Stimulated activated CD4-positive, alpha-beta T cell treated with anti-CD3 and anti-CD28 coated beads, Interleukin-4, amount 100 ng/mL, for 4 hours (primary cell): Measurements from ENCODE around the gene IGF2BP3.
"Not testable (repeated sequence)": the region's sequence is repeated elsewhere in the genome, so short reads cannot be mapped to it uniquely, and the experiment has no call there.

Source experiments
- DNase-seq, 2 experiments: peaks; one replicate each; pipeline ENCODE4 v3.0.0-alpha.2; 2020

Gene IGF2BP3

DNA sequence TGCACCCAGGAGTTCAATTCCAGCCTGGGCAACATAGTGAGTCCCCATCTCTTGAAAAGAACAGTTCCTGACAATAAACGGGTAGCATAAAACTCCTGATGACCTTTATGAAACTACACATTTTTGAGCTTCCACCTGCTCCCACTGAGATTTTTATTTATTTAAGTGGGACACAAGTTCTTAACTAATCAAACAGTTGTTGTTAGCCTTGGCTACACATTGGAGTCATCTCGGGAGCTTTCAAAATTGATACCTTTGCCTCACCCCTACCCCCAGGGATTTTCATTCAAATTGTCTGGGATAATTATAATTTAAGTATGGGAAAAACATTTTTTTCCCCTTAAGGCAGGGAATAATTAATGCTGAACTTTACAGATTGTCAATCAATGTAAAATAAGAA, 131.9 kb downstream of the IGF2BP3 start:
- DNase-seq = no peak

GRCh38 chr7:23337374-23337773, 132.9 kb downstream of the IGF2BP3 start:
- DNase-seq = no peak

DNA sequence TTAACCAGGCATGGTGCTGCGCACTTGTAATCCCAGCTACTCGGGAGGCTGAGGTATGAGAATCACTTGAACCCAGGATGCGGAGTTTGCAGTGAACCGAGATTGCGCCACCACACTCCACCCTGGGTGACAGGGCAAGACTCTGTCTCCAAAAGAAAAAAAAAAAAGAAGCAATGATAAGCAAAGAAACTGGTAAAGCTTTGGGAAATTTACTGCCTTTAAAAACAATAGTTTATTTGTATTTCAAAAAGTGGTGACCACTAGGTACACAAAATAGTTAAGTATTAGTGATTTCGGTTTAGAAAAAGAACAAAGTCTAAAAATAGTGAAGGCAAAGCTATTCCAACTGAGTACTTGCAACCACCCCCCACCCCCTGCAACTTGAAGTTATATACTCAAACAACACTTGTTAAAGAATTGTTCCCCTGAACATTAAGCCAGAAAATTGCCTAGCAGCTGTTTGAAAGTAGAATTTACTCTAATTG, 133.4 kb downstream of the IGF2BP3 start:
- no peak for DNase-seq

- DNase-seq = no peak
These were observed 134.2 kb downstream of the IGF2BP3 start for GRCh38 chr7:23336086-23336485.

DNA sequence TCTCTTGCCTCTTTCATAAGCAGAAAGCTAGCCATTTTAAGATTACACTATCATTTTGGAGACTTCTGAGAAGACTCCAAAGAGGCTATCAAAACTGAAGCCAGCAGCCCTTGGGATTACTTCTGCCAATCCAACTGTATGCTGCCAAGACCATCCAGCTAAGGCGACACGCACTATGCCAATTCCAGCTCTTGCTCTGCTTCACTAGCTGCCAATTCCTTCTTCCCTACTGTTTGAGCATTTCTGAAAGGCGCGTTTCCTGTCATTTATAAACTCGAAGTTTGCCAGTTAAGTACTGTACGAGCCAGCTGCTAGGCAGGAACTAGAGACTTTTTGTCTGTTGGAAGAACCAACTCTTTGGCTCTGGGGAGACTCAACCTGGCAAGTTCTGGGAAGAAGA, 134.7 kb downstream of the IGF2BP3 start:
- no peak for DNase-seq

DNA sequence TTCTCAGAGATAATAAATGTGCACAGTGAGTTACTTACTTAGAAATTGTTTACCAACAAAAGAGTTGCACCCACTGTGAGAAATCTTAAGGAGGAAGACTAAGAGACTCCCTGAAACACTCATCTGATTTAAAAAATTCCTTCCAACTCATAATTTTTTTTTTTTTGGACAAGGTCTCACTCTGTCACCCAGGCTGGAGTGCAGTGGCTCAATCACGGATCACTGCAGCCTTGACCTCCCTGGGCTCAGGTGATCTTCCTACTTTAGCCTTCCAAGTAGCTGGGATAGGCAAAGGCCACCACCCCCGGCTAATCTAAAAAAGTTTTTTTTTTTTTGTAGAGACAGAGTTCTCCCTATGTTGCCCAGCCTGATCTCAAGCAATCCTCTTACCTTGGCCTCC, 135.2 kb downstream of the IGF2BP3 start:
- no peak for DNase-seq

- no peak for DNase-seq
These were observed 135.7 kb downstream of the IGF2BP3 start for GRCh38 chr7:23334482-23335056.

GRCh38 chr7:23333671-23334246, 136.5 kb downstream of the IGF2BP3 start:
- no peak for DNase-seq

DNA sequence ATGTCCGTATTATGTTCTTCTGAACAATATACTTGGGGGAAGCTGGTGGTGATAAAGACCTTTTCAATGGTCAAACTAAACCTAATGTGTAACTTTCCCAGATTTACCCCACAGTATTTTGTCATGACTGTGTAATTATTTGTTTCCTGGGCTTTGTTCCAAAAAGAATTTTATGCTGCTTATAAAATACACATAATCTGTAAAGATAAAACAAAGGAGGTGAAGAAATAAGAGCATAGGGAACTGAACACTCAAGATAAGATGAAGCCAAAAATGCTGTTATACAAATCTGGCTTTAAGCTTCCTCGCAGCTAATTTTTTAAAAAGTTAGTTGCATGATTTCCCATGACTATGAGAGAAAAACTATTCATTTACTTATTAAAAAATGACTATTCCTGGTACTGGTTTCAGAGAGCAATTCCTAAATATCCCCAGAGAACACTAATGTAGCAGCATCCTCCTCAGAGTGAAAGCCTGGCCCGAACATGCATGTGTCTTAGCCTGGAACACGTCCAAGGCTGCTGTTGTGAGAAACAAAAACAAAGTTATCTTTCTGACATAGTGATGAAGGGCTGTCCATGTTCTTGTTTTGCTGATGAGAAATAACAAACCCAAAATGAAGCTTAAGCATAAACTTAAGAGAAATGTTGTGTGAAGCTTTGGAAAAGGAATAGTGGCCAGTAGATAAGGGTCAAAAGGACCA, 137.2 kb downstream of the IGF2BP3 start:
- DNase-seq = no peak

DNA sequence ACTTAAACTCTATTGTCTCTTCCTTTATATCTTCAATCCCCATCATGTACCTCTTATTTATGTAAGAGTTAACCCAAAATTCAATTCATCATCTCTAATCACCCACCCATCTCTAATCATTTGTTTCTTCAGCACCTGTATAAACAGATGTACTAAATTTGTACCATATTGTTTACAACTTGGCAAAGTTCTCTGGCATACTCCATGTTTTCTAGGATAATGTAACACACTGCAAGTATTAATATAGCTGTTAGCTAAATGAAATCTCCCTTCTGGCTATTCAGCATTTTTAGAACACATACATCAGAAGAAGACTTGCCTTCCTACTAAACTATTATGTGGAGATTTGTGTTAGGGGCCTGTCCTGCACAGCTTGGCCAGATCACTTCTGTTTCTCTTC, 138.1 kb downstream of the IGF2BP3 start:
- DNase-seq = no peak

GRCh38 chr7:23331132-23331531, 139.2 kb downstream of the IGF2BP3 start:
- no peak for DNase-seq

- DNase-seq = no peak
These were observed 154.9 kb downstream of the IGF2BP3 start for GRCh38 chr7:23315366-23315765.

DNA sequence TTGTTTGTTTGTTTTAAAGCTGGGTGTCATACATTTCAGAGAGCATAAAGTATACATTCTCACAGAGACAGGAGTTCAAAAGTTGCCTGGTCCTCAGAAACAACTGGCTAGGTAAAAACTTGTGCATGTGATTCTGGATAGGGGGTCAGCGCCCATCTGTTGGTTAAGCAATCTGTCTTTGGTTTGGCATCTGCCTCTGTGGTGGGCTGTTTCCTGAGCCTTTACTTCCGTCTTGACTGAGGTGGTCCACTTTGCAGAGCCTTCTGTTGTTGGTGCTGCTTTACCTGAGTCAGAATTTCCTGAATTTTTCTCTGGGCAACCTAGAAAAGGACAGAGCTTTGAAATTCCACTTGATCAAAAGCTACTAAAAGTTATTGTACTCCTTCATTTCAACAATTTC, 158.2 kb downstream of the IGF2BP3 start:
- DNase-seq = not testable (repeated sequence)

DNA sequence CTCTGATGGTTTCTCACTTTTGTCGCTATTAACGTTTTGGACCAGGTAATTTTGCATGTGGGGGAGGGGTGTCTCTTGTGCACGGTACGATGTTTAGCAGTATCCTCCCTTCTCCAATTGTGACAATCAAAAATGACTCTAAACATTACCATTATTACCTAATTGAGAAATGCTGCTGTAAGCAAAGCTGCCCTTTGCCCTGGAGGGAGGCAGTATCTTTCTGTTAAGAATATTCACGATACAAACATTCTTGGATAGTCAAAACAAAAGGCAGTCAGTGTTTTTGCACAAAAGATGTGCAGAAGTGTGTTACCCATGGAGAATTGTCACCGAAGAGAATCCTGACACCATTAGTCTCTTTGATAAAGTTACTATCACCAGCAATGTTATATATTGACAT, 161.5 kb downstream of the IGF2BP3 start:
- no peak for DNase-seq

DNA sequence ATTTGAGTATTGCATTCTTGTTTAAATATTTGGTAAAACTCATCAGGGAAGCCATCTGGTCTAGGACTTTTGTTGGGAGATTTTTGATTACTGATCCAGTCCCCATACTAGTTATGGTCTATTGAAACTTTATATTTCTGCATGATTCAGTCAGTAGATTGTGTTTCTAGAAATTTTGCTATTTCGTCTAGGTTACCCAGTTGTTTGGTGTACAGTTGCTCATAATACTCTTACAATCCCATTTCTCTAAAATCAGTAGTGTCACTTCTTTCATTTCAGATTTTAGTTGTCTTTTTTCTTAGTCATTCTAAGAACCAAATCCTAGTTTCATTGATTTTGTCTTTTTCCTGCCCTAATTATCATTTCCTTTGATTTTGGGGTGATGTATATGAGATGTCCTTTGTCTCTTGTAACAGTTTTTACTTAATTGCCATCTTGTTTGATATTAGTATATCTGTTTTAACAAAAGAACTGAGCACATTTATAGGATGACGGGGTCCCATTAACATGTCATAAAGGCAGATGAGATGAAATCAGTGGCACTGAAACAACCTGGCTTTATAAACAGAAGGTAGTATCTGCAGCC, 163.3 kb downstream of the IGF2BP3 start:
- no peak for DNase-seq

- no peak for DNase-seq
These were observed 170.5 kb downstream of the IGF2BP3 start for GRCh38 chr7:23299770-23300300.

- DNase-seq = peak; percentile 97
These were observed 171.2 kb downstream of the IGF2BP3 start, which contains the start of gene MALSU1 for GRCh38 chr7:23298885-23299769. Gene MALSU1 (plus strand): TSS chr7:23299339. CDS start chr7:23299353, 14 bp downstream.

- no peak for DNase-seq
These were observed 172.0 kb downstream of the IGF2BP3 start for GRCh38 chr7:23298141-23298881.

DNA sequence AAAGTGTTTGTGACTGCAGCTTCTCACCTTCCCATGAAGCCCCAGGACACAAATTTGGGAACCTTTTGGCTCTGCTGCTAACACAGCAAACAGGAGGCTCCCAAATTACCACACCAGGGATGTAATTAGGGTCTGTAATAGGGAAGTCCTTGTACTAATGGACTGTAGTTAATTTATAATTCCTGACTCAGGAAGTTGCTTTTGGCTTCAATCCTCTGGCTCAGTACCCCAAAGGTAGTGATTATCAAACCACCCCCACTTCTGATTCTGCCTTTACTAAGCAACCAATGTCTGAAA, 174.9 kb downstream of the IGF2BP3 start:
- no peak for DNase-seq

DNA sequence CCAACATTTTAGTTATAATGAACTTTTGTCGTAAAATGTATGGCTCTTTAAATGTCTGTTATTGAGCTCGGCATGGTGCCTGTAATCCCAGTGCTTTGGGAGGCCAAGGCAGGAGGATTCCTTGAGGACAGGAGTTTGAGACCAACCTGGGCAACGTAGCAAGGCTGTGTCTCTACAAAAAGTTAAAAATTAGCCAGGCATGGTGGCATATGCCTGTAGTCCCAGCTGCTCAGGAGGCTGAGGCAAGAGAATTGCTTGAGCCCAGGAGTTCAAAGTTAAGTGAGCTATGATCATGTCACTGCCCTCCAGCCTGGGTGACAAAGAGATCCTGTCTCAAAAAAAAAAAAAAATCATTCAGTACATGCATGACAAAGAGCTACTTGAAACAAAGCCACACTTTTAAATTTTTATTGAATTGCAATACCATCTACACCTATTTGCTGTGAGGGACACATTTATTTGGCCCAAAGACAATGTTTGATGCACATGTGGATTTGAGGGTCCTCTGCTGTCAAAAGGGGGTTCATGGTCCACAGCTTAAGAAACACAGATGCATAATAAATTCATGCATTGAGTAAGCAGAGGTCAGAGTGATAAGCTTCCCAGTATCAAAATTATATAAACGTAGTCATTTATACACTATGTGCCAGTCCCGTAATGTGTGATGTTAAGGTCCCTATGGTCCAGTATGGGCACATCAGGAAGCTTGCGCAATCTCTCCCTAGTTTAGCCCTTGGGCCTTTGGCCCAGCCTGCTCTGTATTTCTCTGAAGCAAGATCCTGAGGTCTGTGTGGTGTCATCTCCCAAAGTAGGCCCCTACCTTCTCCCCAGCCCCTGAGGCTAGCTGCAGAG, 175.5 kb downstream of the IGF2BP3 start:
- no peak for DNase-seq

GRCh38 chr7:23293500-23294073, 176.7 kb downstream of the IGF2BP3 start:
- no peak for DNase-seq
